Mammary epithelial cell (primary cell): ENCODE results near the gene TRIM50.

Experiments
- CTCF ChIP-seq, 2 donors: IDR thresholded peaks in 1 of 2; conservative IDR thresholded peaks in 1 of 2; 2 replicates each; pipeline ENCODE4 v1.5.1; 2011 to 2012; ENCODE audit warnings: inconsistent platforms in 2 of 2, low read length in 2 of 2, mild to moderate bottlenecking in 2 of 2, control low read depth in 1 of 2, low read depth in 1 of 2; ENCODE audit not compliant: insufficient read depth in 1 of 2; ENCODE audit errors: extremely low read depth in 1 of 2
- EZH2 ChIP-seq: IDR thresholded peaks from 2 replicates; pipeline ENCODE4 v1.6.1; 2012; ENCODE audit warnings: low read length, inconsistent platforms, borderline replicate concordance

DNA sequence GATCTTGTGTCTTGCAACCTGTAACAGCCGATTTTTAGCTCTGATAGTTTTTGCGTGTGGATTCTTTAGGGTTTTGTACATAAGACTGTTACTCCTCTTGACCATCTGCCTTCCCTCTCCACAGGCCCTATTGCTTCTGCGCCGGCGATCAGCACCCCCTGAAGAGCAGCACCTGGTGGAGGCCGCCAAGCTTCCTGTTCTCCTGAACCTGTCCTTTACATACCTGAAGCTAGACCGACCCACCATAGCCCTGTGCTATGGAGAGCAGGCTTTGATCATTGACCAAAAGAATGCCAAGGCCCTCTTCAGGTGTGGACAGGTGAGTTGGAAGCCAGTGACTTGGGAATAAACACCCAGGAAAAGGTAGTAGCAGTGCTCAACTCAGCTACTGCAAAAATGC, 12.6 kb upstream of the TRIM50 start:
- no peak for TF ChIP-seq CTCF (conservative IDR thresholded peaks at IDR 0.05 in 1 of 2, IDR thresholded peaks at IDR 0.05 in 1 of 2; ENCODE audit: extremely low read depth in 1 of 2, insufficient read depth in 1 of 2, low read depth in 1 of 2, low read length in 2 of 2)
- no peak for TF ChIP-seq EZH2
